ENCODE results near the gene ZNF526.

The ZNF526 gene

DNA sequence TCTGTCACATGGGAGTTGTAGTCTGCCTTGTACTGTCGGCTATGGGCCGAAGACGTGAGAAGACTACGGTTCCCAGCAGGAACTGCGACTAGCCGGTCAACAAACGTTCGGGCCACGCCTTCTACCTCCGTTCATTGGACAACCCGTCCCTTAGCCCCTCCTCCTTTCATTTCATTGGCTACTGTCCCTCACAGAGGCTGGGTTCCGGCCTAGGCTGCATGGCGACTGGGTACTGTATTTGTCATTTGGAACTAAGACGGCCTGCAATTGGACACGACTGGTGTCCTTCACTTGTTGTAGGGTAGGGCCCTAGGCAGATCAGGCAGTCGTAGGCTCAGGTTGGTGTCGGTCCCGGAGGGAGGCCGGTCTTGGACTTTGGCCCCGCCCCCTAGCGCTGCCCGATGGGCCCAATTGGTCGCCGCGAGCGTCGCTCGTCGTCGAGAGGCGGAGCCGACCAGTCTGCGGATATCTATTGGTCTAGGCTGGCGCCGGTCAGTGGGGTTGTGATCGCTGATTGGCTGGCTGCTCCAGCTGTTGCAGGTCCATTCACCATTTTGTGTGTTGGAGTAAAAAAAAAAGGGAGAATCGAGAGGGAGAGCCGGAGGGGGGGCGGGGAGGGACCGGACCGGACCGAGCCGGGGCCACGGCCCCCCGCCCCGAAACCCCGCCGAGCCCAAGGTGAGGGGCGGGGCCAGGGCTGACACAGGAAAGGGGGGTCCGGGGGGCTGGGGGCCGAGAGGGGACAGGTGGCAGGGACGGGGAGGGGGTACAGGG, 48.8 kb downstream of the ZNF526 start, which contains the start of gene CIC:
Gene CIC, plus strand, starts transcription at position 549 of the 774 bp plus-strand sequence. CDS start 2,532 bp downstream, outside the sequence.
- peak; percentile 78; the same call in 1 of the 2 replicates for TF ChIP-seq SIN3A (IDR thresholded peaks at IDR 0.05; ENCODE audit: borderline replicate concordance, insufficient read depth, low read length)
- no peak for TF ChIP-seq TAF1 (IDR thresholded peaks at IDR 0.05; ENCODE audit: borderline replicate concordance, insufficient read depth, low read length)

DNA sequence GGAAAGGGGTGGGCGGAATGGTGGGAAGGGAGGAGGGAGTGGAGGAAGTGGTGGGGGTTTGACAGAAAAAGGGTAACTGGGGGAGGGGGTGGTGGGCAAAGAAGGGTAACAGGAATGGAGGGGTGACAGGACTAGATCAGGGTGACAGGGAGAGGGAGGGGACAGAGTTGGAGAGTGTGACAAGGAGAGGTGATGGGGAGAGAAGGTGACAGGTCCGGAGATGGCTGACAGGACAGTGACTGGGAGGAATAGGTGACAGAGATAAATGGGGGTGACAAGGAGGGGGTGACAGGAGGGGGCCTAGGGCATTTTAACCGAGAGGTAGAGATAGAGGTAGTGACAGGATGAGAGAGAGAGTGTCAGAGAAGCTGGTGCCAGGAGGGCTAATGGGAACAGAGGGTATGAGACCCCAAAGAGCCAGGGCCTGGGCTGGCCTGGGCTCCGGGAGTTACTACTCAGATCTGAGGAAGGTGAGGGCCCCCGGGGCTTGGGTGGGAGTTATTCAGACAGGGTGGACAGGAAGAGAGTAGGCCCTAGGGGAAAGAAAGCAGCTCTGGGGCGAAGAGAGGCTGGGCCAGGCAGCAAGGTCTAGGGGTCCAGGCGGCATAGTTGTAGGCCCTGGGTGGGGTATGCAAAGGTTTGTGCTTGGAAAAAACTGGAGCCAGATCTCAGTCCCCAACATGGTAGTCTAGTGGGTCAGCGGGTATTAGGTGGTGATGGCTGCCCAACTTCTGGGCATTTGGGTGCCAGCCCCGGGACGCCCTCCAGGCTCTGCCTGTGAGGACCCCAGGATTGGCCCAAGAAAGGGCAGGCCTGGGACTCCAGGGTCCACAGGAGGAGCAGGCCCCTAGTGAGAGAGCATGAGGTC, 49.6 kb downstream of the ZNF526 start:
- TF ChIP-seq SIN3A (IDR thresholded peaks at IDR 0.05; ENCODE audit: borderline replicate concordance, insufficient read depth, low read length) (peak; percentile 80; the same call in 1 of the 2 replicates), FOXP2 (optimal IDR thresholded peaks at IDR 0.05; ENCODE audit: borderline replicate concordance, extremely low read depth, extremely low read length, insufficient read depth) (no peak), TAF1 (IDR thresholded peaks at IDR 0.05; ENCODE audit: borderline replicate concordance, insufficient read depth, low read length) (0 out of 2 replicates have a peak, but pooled peaks have one; percentile 37), POLR2AphosphoS5 (IDR thresholded peaks at IDR 0.05; ENCODE audit: low read depth, low read length) (no peak)
- TF ChIP-seq, protein P1, sequence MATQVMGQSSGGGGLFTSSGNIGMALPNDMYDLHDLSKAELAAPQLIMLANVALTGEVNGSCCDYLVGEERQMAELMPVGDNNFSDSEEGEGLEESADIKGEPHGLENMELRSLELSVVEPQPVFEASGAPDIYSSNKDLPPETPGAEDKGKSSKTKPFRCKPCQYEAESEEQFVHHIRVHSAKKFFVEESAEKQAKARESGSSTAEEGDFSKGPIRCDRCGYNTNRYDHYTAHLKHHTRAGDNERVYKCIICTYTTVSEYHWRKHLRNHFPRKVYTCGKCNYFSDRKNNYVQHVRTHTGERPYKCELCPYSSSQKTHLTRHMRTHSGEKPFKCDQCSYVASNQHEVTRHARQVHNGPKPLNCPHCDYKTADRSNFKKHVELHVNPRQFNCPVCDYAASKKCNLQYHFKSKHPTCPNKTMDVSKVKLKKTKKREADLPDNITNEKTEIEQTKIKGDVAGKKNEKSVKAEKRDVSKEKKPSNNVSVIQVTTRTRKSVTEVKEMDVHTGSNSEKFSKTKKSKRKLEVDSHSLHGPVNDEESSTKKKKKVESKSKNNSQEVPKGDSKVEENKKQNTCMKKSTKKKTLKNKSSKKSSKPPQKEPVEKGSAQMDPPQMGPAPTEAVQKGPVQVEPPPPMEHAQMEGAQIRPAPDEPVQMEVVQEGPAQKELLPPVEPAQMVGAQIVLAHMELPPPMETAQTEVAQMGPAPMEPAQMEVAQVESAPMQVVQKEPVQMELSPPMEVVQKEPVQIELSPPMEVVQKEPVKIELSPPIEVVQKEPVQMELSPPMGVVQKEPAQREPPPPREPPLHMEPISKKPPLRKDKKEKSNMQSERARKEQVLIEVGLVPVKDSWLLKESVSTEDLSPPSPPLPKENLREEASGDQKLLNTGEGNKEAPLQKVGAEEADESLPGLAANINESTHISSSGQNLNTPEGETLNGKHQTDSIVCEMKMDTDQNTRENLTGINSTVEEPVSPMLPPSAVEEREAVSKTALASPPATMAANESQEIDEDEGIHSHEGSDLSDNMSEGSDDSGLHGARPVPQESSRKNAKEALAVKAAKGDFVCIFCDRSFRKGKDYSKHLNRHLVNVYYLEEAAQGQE (IDR thresholded peaks at IDR 0.05; ENCODE audit: insufficient read depth in 1 of 2, low read depth in 2 of 2, low read length in 2 of 2) = no peak

DNA sequence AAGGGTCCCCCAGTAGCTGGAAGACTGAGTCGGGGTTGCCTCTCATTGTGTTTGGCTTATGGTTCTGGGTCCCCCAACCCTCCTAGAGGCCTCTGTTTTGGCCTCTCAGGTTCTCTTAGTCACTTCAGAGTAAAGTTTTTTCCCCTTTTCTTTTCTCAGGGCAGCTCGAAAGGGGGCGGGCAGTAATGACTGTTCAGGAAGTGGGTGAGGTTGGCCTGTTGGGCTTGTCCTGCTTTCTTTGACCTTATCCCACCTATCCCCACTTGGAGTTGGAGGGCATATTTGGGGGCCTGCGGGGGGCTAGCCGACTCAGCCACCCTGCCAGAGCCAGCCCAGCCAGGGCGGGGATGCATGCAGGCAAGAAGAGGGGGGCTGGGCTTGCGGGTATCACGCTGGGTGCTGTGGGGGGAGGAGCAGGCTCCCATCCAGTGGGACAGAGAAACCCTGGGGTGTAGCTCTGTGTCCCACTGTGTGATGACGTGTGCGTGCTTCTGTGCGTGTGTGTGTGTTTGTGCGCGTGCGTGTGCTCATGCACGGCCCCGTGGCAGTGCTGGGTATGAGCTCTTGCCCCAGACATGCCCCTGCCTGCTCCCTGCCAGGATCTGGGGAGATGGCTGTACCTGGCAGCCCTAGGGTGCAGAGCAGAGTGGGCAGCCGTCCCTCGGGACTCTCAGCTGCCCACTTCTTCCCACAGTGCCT, 50.4 kb downstream of the ZNF526 start:
- peak; percentile 67; the same call in 1 of the 2 replicates for TF ChIP-seq POLR2AphosphoS5 (IDR thresholded peaks at IDR 0.05; ENCODE audit: low read depth, low read length)
- no peak for TF ChIP-seq SIN3A (IDR thresholded peaks at IDR 0.05; ENCODE audit: borderline replicate concordance, insufficient read depth, low read length)

DNA sequence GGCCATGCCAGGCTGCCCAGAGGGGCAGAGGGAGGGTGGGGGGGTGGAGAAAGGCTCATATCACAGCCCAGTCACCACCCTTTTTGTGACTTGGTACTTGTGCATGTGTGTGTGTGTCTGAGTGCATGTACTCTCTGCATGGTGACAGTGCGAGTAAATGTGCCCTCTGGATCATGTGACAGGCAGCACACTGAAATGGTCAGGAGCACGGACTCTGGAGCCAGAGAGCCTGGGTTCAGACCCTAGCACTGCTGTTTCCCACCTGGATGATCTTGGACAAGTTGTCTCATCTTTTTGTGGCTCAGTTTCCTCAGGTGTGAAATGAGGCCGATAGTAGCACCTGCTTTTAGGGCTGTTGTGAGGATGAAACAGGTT, 50.9 kb downstream of the ZNF526 start:
- TF ChIP-seq FOXP2 (optimal IDR thresholded peaks at IDR 0.05; ENCODE audit: borderline replicate concordance, extremely low read depth, extremely low read length, insufficient read depth) = no peak
- no peak for TF ChIP-seq POLR2AphosphoS5 (IDR thresholded peaks at IDR 0.05; ENCODE audit: low read depth, low read length)
- TF ChIP-seq, protein P1 (IDR thresholded peaks at IDR 0.05; ENCODE audit: insufficient read depth in 1 of 2, low read depth in 2 of 2, low read length in 2 of 2) = no peak
- no peak for TF ChIP-seq SIN3A (IDR thresholded peaks at IDR 0.05; ENCODE audit: borderline replicate concordance, insufficient read depth, low read length)
- TF ChIP-seq TAF1 (IDR thresholded peaks at IDR 0.05; ENCODE audit: borderline replicate concordance, insufficient read depth, low read length) = no peak

DNA sequence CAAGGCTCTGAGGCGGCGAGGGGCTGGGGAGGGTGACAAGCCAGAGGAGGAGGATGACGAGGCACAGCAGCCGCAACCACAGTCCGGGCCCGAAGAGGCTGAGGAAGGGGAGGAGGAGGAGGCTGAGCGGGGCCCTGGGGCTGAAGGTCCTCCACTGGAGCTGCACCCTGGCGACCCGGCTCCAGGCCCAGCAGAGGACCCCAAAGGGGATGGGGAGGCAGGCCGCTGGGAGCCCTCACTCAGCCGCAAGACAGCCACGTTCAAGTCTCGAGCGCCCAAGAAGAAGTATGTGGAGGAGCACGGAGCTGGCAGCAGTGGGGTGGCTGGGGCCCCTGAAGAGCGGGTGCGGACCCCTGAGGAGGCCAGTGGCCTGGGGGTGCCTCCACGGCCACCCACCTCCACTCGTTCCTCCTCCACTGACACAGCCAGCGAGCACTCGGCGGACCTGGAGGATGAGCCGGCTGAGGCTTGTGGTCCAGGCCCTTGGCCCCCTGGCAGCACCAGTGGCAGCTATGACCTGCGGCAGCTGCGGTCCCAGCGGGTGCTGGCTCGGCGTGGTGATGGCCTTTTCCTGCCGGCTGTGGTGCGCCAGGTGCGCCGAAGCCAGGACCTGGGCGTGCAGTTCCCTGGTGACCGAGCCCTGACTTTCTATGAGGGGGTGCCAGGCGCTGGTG, 51.9 kb downstream of the ZNF526 start:
- TF ChIP-seq POLR2AphosphoS5 (IDR thresholded peaks at IDR 0.05; ENCODE audit: low read depth, low read length) (no peak), SIN3A (IDR thresholded peaks at IDR 0.05; ENCODE audit: borderline replicate concordance, insufficient read depth, low read length) (no peak), TAF1 (IDR thresholded peaks at IDR 0.05; ENCODE audit: borderline replicate concordance, insufficient read depth, low read length) (no peak), FOXP2 (optimal IDR thresholded peaks at IDR 0.05; ENCODE audit: borderline replicate concordance, extremely low read depth, extremely low read length, insufficient read depth) (no peak)
- TF ChIP-seq, protein P1 (IDR thresholded peaks at IDR 0.05; ENCODE audit: insufficient read depth in 1 of 2, low read depth in 2 of 2, low read length in 2 of 2) = no peak

Measured in PFSK-1 (cell line).